HG03280 (cell line): ENCODE results near the gene GIT2.

Source experiments
- ATAC-seq: cut with Tn5 transposase; IDR thresholded peaks from one replicate; pipeline ENCODE4 v1.9.1; 2021; ENCODE audit warnings: mild to moderate bottlenecking, moderate library complexity; ENCODE audit not compliant: unreplicated experiment

GIT2 gene

DNA sequence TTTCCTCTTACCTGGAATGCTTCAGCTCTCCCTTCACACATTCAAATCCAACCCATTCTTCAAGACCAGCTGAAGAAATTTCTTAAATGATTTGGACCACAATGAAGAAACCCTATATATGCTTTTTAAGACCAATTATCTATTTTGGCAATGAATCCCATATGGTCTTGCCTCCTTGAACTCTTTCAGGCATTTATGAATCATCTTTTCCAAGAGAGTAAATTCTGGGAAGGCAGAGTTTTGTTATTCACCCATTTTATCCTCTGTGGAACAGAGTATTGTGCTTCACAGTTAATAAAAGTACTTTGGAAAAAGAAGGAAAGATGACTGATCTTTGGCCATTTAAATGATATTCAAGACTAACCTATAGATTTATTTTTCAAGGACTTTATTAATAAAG lies 14.0 kb downstream of the GIT2 start:
- no peak for ATAC-seq

DNA sequence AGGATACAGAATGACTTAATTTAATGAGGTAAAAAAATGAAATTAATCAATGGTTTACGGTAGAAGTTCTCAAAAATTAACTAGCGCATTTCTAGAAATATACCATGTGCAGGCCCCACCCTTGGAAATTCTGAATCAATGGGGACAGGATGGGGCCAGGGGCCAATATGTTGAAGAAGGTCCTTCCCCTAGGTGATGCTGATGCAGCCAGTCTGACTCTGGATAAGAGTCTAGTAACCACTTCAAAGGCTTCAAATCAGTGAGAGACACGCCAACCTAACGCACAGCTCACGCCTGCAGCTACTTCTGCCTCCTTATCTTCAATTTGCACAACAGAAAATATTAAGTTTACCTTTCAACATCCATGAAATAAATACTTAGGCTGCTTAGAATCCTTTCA lies 14.9 kb downstream of the GIT2 start:
- ATAC-seq: no peak

DNA sequence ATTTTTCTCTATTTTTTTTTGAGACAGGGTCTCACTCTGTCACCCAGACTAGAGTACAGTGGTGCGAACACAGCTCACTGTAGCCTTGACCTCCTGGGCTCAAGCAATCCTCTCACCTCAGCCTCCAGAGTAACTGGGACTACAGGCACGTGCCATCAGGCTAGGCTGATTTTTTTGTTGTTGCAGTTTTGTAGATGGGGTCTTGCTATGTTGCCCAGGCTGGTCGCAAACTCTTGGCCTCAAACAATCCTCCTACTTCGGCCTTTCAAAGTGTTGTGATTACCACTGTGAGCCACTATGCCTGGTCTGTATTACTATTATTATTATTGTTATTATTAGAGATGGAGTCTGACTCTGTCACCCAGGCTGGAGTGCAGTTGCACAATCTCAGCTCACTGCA lies 23.3 kb downstream of the GIT2 start:
- no peak for ATAC-seq

- no peak for ATAC-seq
Observed at GRCh38 chr12:109968801-109969200, 27.4 kb downstream of the GIT2 start.

GRCh38 chr12:109968032-109968420 lies 28.1 kb downstream of the GIT2 start:
- no peak for ATAC-seq

DNA sequence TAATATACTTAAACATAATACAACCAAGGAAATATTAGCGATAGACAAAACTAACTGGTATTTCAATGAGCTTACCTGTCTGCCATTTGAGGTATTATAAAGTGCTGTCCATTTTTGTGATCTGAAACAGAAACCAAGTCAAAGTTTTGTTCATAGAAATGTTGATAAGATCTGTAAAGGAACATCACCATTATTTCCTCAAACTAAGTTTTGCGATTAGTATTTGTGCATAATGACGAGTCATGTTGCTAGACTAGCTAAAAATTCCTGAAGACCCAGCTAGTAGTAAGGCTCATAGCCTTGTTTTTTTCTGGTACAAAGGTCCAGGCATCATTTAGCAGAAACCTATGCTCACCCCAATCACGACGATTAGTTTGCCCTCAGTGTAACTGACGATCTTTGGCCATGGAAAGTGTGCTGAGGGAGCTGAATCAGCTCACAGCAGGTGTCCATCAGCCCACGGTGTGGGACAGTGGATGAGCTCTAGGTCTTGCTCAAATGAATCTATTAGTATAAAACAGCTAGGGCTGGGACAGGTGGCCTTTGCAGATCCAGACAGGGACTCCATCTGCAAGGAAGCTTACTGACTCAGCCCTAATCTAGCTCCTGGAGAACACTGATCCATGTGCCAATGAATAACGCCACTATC lies 28.7 kb downstream of the GIT2 start:
- no peak for ATAC-seq

DNA sequence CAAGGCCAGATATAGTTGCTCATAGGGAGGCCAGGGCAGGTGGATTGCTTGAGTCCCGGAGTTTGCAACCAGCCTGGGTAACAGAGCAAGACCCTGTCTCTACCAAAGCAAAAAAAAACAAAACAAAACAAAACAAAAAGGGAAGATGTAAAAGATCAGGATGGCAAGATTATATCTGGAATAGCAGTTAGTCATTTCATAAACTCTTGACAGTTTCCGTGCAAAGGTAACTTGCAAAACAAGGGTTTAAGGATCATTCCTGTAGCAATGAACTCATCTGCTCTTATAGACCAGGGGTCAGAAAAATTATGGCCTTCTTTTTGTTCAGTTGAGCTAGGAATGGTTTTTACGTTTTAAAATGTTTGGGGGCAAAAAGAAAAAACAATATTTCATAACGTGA lies 29.6 kb downstream of the GIT2 start:
- ATAC-seq: no peak

DNA sequence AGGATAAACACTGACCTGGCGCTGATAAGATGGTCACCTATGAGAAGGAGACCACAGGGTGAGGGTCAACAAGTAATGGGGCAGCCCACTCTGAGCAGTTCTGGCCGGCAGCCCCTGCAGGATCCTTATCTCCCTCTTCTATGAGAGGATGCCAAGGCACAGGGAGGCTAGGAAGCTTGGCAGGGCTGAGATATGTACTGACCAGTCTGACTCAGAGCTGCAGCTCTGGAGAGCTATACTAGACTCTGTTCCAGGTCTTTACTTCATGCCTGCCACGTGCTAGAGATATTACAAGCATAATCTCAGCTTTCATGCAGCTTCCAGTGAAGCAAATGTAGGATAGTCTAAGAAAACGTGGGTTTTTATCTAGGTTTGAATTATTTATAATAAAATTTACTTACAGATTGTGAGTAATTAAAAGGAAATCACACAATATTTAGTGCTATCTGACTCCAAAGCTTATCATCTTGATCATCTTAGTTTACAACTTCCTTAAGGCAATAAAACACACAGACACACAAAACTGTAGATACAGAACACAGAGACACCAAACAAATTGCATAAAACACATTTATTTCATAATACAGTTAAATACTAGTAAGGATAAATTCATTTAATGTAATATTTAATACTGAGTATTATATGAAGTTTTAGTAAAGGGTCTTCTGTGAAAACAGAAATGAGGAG lies 32.3 kb downstream of the GIT2 start:
- ATAC-seq: no peak

GRCh38 chr12:109963330-109963729 lies 32.8 kb downstream of the GIT2 start:
- ATAC-seq: no peak

DNA sequence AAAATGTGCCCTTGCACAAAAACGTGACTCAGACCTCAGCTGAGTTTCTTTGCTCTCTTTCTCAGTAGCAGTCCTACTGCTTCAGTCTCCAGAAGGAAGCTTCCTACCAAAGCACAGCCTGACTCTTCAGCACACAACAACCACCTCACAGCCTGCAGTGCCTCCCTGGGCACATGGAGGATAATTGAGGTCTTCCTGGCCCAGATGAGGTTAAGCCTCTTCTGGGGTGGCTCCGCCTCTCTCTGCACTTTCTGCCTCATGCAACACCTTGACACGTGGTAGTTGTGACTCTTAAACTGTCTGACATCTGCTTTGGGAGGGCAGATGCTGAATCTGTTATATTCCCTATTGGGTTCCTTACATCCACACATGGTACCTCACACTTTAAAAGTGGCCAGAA lies 33.8 kb downstream of the GIT2 start:
- ATAC-seq: no peak

DNA sequence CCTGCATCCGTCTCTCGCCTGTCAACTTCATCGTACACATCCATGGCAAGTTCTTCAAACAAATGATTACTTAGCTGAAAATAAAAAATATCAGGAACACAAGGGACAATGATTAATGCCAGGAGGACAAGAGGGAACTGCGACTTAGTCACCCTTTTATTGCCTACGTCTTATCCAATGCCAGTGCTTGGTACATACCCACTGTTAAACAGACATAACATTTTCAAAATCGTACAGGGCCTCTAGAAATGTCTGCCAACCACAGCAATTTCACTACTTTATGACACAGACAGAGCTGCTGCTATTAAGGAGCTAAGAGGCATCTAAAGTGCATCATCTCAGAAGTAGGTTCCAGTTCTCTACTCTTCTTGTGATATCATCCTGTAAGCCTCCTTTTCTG lies 34.6 kb downstream of the GIT2 start:
- ATAC-seq: no peak

- ATAC-seq: no peak
Observed at GRCh38 chr12:109961201-109961600, 35.0 kb downstream of the GIT2 start.

DNA sequence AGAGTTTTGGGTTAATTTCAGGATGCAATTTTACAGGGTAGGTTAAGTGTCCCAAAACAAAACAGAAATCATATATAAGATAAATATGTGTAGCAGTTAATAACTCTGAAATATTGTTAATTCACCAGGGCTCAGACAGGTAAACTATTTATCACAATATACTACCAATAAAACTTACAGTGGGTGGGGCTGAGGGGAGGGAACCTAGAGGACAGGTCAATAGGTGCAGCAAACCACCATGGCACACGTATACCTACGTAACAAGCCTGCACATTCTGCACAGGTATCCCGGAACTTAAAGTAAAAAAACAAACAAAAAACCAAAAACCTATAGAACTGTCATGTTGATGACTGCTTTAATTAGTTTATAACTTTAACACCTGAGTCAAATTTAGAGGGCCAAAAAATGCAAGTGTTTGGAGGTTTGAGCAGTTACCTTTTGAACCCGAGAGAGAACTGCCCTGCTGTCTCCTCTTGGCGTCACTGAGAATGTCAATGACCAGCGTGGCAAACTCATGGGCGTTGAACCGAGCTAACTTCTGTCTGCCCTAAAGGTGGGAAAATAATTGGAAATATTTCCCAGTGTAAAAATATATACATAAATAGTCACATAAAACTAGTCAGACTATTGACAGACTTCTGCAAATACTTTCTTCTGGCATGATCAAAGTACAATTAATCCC lies 36.6 kb downstream of the GIT2 start:
- ATAC-seq: no peak

DNA sequence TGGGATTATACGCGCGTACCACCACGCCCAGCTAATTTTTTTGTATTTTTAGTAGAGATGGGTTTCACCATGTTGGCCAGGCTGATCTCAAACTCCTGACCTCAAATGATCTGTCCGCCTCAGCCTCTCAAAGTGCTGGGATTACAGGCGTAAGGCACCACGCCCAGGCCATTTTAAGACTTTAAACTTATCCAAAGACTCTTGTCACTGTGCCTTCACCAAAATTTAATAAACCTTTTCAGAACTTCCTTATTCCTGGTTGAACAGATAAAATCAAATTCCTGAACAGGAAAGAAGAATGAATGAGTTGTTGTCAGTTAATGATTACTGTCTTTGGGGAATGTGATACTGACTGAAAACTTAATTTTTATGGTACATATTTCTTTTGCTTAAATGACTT lies 37.8 kb downstream of the GIT2 start:
- ATAC-seq: no peak

DNA sequence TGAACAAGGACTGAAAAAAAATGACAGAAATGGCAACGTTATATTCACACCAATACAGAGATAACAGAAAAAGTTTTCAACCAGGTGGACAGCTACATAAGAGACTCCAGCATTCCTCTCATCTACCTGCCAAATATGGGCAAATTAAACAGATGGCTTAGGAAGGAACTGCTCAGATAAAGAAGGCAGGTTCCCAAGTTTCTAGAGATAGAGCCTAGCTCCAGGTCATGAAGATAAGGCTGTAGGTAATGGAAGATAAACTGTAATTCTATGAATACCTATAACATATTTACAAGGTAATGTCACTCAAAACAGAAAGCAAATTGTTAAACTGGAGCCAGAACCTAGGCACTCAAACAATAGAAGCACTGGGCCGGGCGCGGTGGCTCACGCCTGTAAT lies 42.5 kb downstream of the GIT2 start:
- no peak for ATAC-seq

- no peak for ATAC-seq
Observed at GRCh38 chr12:109952873-109953272, 43.3 kb downstream of the GIT2 start.

- ATAC-seq: no peak
Observed at GRCh38 chr12:109952160-109952858, 43.9 kb downstream of the GIT2 start.

- no peak for ATAC-seq
Observed at GRCh38 chr12:109951751-109952150, 44.4 kb downstream of the GIT2 start.

DNA sequence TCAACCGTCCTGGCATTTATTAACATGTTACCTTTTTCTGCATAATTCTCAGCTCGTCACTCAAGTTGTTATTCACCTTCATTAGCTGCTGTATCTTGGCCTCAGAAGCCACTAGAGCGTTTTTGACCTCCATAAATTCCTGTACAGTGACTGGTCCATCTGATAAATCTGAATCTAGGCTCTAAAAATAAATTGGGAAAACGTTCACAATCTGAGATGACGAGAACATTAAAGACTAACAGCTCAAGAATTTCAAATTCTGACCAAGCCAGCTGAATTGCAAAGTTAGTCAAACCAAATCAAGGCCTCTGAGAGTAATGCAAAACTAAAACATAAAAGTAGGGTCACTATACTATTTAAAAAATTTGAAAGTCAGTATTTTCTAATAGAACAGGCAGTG lies 45.0 kb downstream of the GIT2 start:
- no peak for ATAC-seq

DNA sequence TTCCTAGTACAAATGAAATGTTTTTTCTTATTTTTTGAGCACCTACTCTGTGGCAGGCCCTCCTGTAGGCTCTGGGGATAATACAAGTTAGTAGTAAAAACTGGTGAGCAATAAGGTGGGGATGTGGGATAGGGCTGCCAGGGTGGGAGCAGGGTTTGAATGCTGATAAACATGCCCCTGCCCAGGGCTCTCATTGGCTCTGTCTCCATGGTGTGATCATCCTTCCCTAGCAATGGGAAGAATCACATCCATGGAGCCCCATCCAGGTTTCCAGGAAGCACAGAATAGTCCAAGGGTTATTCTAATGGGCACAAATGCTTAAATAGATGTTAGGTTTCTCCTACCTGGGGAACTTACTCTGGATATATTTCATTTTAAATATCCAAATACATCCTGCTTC lies 45.5 kb downstream of the GIT2 start:
- ATAC-seq: no peak

DNA sequence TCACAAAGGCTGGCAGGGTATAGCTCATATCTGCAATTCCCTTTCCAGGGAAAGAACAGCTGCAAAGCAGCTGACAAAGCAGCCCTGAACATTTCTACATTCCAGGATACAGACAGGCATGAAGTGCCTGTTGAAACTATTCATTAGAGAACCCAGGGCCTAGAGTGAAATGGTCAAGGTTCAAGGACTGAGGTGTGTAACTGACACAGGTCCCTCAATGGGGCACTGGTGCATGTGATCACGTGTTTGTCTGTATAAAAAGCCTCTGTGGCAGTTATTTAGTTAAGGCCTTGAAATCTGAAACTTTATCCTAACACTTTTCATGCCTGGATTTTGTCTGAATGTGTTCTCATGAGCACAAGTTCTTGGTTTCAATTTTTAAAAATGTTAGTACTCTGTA lies 47.1 kb downstream of the GIT2 start:
- no peak for ATAC-seq

DNA sequence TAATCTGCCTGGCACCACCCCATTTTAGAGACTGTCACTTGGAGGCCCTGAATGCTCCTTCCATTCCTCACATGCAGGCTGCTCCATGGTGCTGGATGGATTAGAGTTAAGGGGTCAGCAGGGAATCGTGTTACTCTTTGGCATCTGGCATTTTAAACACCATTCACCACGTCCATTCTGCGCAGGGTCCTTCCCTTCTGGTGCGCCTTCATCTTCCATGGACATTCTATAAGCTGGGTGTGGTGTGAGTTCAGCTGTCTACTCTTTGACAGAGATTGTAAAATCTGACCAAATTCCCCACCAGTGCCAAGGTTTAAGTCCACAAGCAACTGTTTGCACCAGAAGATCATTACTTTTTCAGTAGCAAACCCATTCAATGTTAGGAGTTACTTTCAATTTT lies 47.8 kb downstream of the GIT2 start:
- ATAC-seq: no peak
